Astrocyte (in vitro differentiated cells and primary cell): Measurements from ENCODE around the gene JADE1. TPM values are rescaled to one million over a fixed set of nuclear protein-coding genes. Genes with fewer than 3 reads are reported as not detected.

ENCODE experiments used
- DNase-seq: peaks from one replicate; pipeline ENCODE4 v3.0.0-alpha.2; 2010; ENCODE audit warnings: low read depth
- FAIRE-seq: peaks from 2 replicates; lab custom pipeline; 2011; peaks lifted over from hg19 to GRCh38; lab: Jason Lieb, UNC
- H2AFZ ChIP-seq: 2 replicates; pipeline ENCODE4 v1.6.0; 2012; ENCODE audit warnings: low read depth, low read length, inconsistent platforms
- H3K27ac ChIP-seq: 2 replicates; pipeline ENCODE4 v1.5.1; 2011; ENCODE audit warnings: low read depth, low read length, inconsistent platforms
- H3K27me3 ChIP-seq: 2 replicates; pipeline ENCODE4 v1.6.0; 2011; ENCODE audit warnings: low read length, inconsistent platforms; ENCODE audit not compliant: insufficient read depth
- H3K36me3 ChIP-seq: 2 replicates; pipeline ENCODE4 v1.5.1; 2011; ENCODE audit warnings: low read length, inconsistent platforms; ENCODE audit not compliant: insufficient read depth
- H3K4me1 ChIP-seq: 2 replicates; pipeline ENCODE4 v1.5.1; 2011; ENCODE audit warnings: low read length, inconsistent platforms; ENCODE audit not compliant: insufficient read depth
- H3K4me2 ChIP-seq: 2 replicates; pipeline ENCODE4 v1.6.0; 2012; ENCODE audit warnings: low read length, inconsistent platforms
- H3K4me3 ChIP-seq: 2 replicates; pipeline ENCODE4 v1.5.1; 2011; ENCODE audit warnings: low read depth, mild to moderate bottlenecking, low read length, inconsistent platforms; ENCODE audit not compliant: insufficient read depth
- H3K79me2 ChIP-seq: 2 replicates; pipeline ENCODE4 v1.6.0; 2012; ENCODE audit warnings: mild to moderate bottlenecking, low read length, inconsistent platforms; ENCODE audit not compliant: insufficient read depth
- H3K9ac ChIP-seq: 2 replicates; pipeline ENCODE4 v1.6.0; 2012; ENCODE audit warnings: mild to moderate bottlenecking, low read length, inconsistent platforms
- H3K9me3 ChIP-seq: 2 replicates; pipeline ENCODE4 v1.5.1; 2012; ENCODE audit warnings: low read depth, mild to moderate bottlenecking, low read length, inconsistent platforms; ENCODE audit not compliant: insufficient read depth
- H4K20me1 ChIP-seq: 2 replicates; pipeline ENCODE4 v1.6.0; 2012; ENCODE audit warnings: low read length, inconsistent platforms; ENCODE audit not compliant: insufficient read depth
- H3K27ac Mint-ChIP-seq: one replicate; pipeline ENCODE4 v1.8.0; 2021; ENCODE audit warnings: mild to moderate bottlenecking, mixed read lengths; ENCODE audit not compliant: unreplicated experiment
- H3K27me3 Mint-ChIP-seq: one replicate; pipeline ENCODE4 v1.8.0; 2021; ENCODE audit warnings: low read depth, mixed read lengths; ENCODE audit not compliant: unreplicated experiment
- H3K36me3 Mint-ChIP-seq: one replicate; pipeline ENCODE4 v1.8.0; 2021; ENCODE audit warnings: low read depth, mixed read lengths; ENCODE audit not compliant: unreplicated experiment
- H3K4me1 Mint-ChIP-seq: one replicate; pipeline ENCODE4 v1.8.0; 2021; ENCODE audit warnings: low read depth, mixed read lengths; ENCODE audit not compliant: unreplicated experiment
- H3K4me3 Mint-ChIP-seq: one replicate; pipeline ENCODE4 v1.8.0; 2021; ENCODE audit warnings: mild to moderate bottlenecking, moderate library complexity, mixed read lengths; ENCODE audit not compliant: unreplicated experiment
- H3K9me3 Mint-ChIP-seq: one replicate; pipeline ENCODE4 v1.8.0; 2021; ENCODE audit warnings: mild to moderate bottlenecking, mixed read lengths; ENCODE audit not compliant: unreplicated experiment
- CTCF ChIP-seq: IDR thresholded peaks from 2 replicates; pipeline ENCODE4 v1.5.1; 2011; ENCODE audit warnings: low read depth, mild to moderate bottlenecking, inconsistent platforms, low read length, moderate library complexity; ENCODE audit not compliant: insufficient read depth
- EZH2 ChIP-seq: IDR thresholded peaks from 2 replicates; pipeline ENCODE4 v1.6.1; 2012; ENCODE audit warnings: mild to moderate bottlenecking, low read length, inconsistent platforms; ENCODE audit not compliant: insufficient read depth
- total RNA-seq: library from RNA; stranded (reverse); gene quantifications from 2 replicates; pipeline ENCODE4 v1.2.1, GENCODE V29; 2021

Gene JADE1
- total RNA-seq, 1 donor from 2014 or later: 88.3 TPM

GRCh38 chr4:128780688-128781087 lies 28.8 kb upstream of the JADE1 start:
- no peak overlapping the region for H3K4me2 ChIP-seq
- no peak overlapping the region for H3K27ac Mint-ChIP-seq
- H3K9me3 ChIP-seq: no peaks in the 10 kb centered on the region
- H3K9me3 Mint-ChIP-seq: peaks cover 2% of the 10 kb centered on the region
- H3K9ac ChIP-seq: no peak overlapping the region
- H3K27ac ChIP-seq: no peak overlapping the region
- H2AFZ ChIP-seq: no peak overlapping the region
- FAIRE-seq: no peak
- H3K4me1 ChIP-seq: peaks cover 7% of the 10 kb centered on the region
- H3K36me3 Mint-ChIP-seq: no peaks in the 10 kb centered on the region
- no peak for DNase-seq
- H4K20me1 ChIP-seq: no peaks in the 10 kb centered on the region
- H3K79me2 ChIP-seq: no peaks in the 10 kb centered on the region
- no peaks in the 10 kb centered on the region for H3K36me3 ChIP-seq
- TF ChIP-seq EZH2: no peak
- no peak for TF ChIP-seq CTCF
- no peaks in the 10 kb centered on the region for H3K27me3 Mint-ChIP-seq
- no peak overlapping the region for H3K4me3 Mint-ChIP-seq
- no peaks in the 10 kb centered on the region for H3K27me3 ChIP-seq
- no peak overlapping the region for H3K4me3 ChIP-seq
- peaks cover 31% of the 10 kb centered on the region for H3K4me1 Mint-ChIP-seq

- Histone ChIP-seq H2AFZ (no peak overlapping the region), H4K20me1 (no peaks in the 10 kb centered on the region), H3K27me3 (no peaks in the 10 kb centered on the region), H3K27ac (no peak overlapping the region), H3K9me3 (no peaks in the 10 kb centered on the region), H3K4me2 (no peak overlapping the region), H3K9ac (no peak overlapping the region), H3K4me3 (no peak overlapping the region), H3K4me1 (no peaks in the 10 kb centered on the region), H3K79me2 (no peaks in the 10 kb centered on the region), H3K36me3 (no peaks in the 10 kb centered on the region)
- H3K27me3 Mint-ChIP-seq: no peaks in the 10 kb centered on the region
- peaks cover 2% of the 10 kb centered on the region for H3K9me3 Mint-ChIP-seq
- H3K36me3 Mint-ChIP-seq: no peaks in the 10 kb centered on the region
- H3K4me1 Mint-ChIP-seq: peaks cover 16% of the 10 kb centered on the region
- H3K4me3 Mint-ChIP-seq: no peak overlapping the region
- TF ChIP-seq CTCF (no peak), EZH2 (no peak)
- FAIRE-seq (no peak), DNase-seq (peak; percentile 51)
- peak overlapping the region; percentile 7 for H3K27ac Mint-ChIP-seq
Observed at GRCh38 chr4:128782076-128782715, 27.3 kb upstream of the JADE1 start.

- no peaks in the 10 kb centered on the region for H3K36me3 ChIP-seq
- no peaks in the 10 kb centered on the region for H3K9me3 ChIP-seq
- Mint-ChIP-seq H3K9me3 (peaks cover 2% of the 10 kb centered on the region), H3K4me3 (no peak overlapping the region), H3K27ac (peak overlapping the region; percentile 75), H3K4me1 (peaks cover 12% of the 10 kb centered on the region), H3K27me3 (no peaks in the 10 kb centered on the region), H3K36me3 (no peaks in the 10 kb centered on the region)
- H3K4me1 ChIP-seq: no peaks in the 10 kb centered on the region
- H3K4me2 ChIP-seq: no peak overlapping the region
- no peaks in the 10 kb centered on the region for H4K20me1 ChIP-seq
- FAIRE-seq (peak; percentile 56), DNase-seq (peak; percentile 69)
- no peak overlapping the region for H2AFZ ChIP-seq
- H3K27ac ChIP-seq: no peak overlapping the region
- H3K9ac ChIP-seq: no peak overlapping the region
- TF ChIP-seq EZH2 (no peak), CTCF (no peak)
- H3K4me3 ChIP-seq: no peak overlapping the region
- H3K79me2 ChIP-seq: no peaks in the 10 kb centered on the region
- H3K27me3 ChIP-seq: no peaks in the 10 kb centered on the region
Observed at GRCh38 chr4:128782875-128783614, 26.5 kb upstream of the JADE1 start.
